K562 (cell line): ENCODE measurements around the gene CSKMT. TPM values are rescaled to one million over a fixed set of nuclear protein-coding genes. Genes with fewer than 3 reads are reported as not detected.
A peak's percentile ranks its signal among the peaks of the same experiment; 100 is the strongest.

ENCODE experiments used
- ARID3A ChIP-seq: IDR thresholded peaks from 2 replicates; pipeline ENCODE4 v1.6.1; 2012; ENCODE audit warnings: low read depth, low read length, improper control_type of control experiment, borderline replicate concordance
- BRCA1 ChIP-seq, 2 experiments: fragments of 450-650 bp in 1 of 2; sonication (generic) in 1 of 2; formaldehyde crosslinking in 1 of 2; IDR thresholded peaks; 2 replicates each; pipeline versions ENCODE4 v1.5.0 to v1.6.1; 2017 to 2020; ENCODE audit warnings: mild to moderate bottlenecking in 1 of 2, missing genetic modification reagents in 1 of 2
- CEBPG ChIP-seq, 3 experiments: fragments of 200-800 bp in 1 of 3; sonication (Bioruptor generic) in 1 of 3; sonication (generic) in 1 of 3; formaldehyde crosslinking in 1 of 3; IDR thresholded peaks in 2 of 3; conservative IDR thresholded peaks in 1 of 3; 2 replicates each; pipeline versions ENCODE4 v1.6.1 to v1.8.0; 2016 to 2022; ENCODE audit warnings: missing compliant biosample characterization in 2 of 3, missing genetic modification characterization in 2 of 3, mild to moderate bottlenecking in 1 of 3, missing genetic modification reagents in 1 of 3
- CGGBP1 ChIP-seq: fragments of 250-450 bp; sonication (Bioruptor Pico); IDR thresholded peaks from 2 replicates; pipeline ENCODE4 v1.9.0; 2021; ENCODE audit warnings: mild to moderate bottlenecking
- CHCHD3 ChIP-seq: fragments of 250-450 bp; sonication (Bioruptor Pico); IDR thresholded peaks from 2 replicates; pipeline ENCODE4 v2.1.2; 2022; ENCODE audit warnings: mild to moderate bottlenecking
- HDAC8 ChIP-seq: fragments of 450-650 bp; IDR thresholded peaks from 2 replicates; pipeline ENCODE4 v1.6.1; 2016; ENCODE audit warnings: mild to moderate bottlenecking, missing genetic modification characterization, moderate library complexity, missing compliant biosample characterization
- KDM1A ChIP-seq, 2 experiments: fragments of 450-650 bp; IDR thresholded peaks; 2 replicates each; pipeline ENCODE4 v1.6.1; 2016; ENCODE audit warnings: mild to moderate bottlenecking in 2 of 2
- SFPQ ChIP-seq: fragments of 200-400 bp; formaldehyde crosslinking; IDR thresholded peaks from 2 replicates; pipeline ENCODE4 v1.6.1; 2017; ENCODE audit warnings: mild to moderate bottlenecking, low read depth, low read length, moderate library complexity
- TCFL5 ChIP-seq: fragments of 250-450 bp; sonication (Bioruptor Pico); conservative IDR thresholded peaks from 2 replicates; pipeline ENCODE4 v1.6.1; 2021; ENCODE audit warnings: mild to moderate bottlenecking, moderate library complexity, matching md5 sums
- YY1 ChIP-seq, 3 experiments: IDR thresholded peaks; 2 replicates each; pipeline ENCODE4 v1.6.1; 2011; ENCODE audit warnings: low read length in 2 of 3, mild to moderate bottlenecking in 2 of 3, moderate library complexity in 2 of 3, borderline replicate concordance in 1 of 3, control low read depth in 1 of 3, low read depth in 1 of 3; ENCODE audit not compliant: insufficient read depth in 3 of 3, insufficient replicate concordance in 2 of 3, control insufficient read depth in 1 of 3, insufficient read length in 1 of 3; ENCODE audit errors: extremely low read depth in 1 of 3
- ZC3H8 ChIP-seq: fragments of 450-650 bp; IDR thresholded peaks from 2 replicates; pipeline ENCODE4 v1.6.1; 2017
- ZNF3 ChIP-seq: fragments of 250-450 bp; sonication (Bioruptor Pico); IDR thresholded peaks from 2 replicates; pipeline ENCODE4 v1.5.0; 2021; ENCODE audit warnings: mild to moderate bottlenecking, moderate library complexity
- polyA plus RNA-seq, 8 experiments: library from polyadenylated mRNA; depleted of rRNA in 4 of 8; stranded (reverse) in 5 of 8; unstranded in 3 of 8; fragments of >200 nt; fragmentation: Nextera tagmentation in 2 of 8; fragmentation: Illumina TruSeq in 1 of 8; extraction: Ambion mirVana in 2 of 8; extraction: Trizol in 1 of 8; gene quantifications; 2 replicates each; pipeline versions ENCODE4 v1.2.1 to v1.2.3, GENCODE V29; 2011 to 2014; ENCODE audit warnings: inconsistent platforms in 1 of 8, missing spikeins in 1 of 8
- total RNA-seq, 7 experiments: library from RNA; depleted of rRNA in 6 of 7; stranded (reverse); fragments of >200 nt in 6 of 7; fragmentation: Illumina TruSeq in 2 of 7; extraction: Trizol in 2 of 7; gene quantifications; 2 replicates each; pipeline versions ENCODE4 v1.2.1 to v1.2.3, GENCODE V29; 2011 to 2021; ENCODE audit warnings: low replicate concordance in 1 of 7
- TF ChIP-seq, protein P1 (sequence below): fragments of 450-650 bp; IDR thresholded peaks from 2 replicates; pipeline ENCODE4 v1.6.1; 2016; ENCODE audit warnings: borderline replicate concordance
- TF ChIP-seq, protein P2 (sequence below): fragments of 250-450 bp; sonication (Bioruptor Pico); IDR thresholded peaks from 2 replicates; pipeline ENCODE4 v1.8.0; 2022; ENCODE audit warnings: inconsistent platforms, mild to moderate bottlenecking, moderate library complexity, borderline replicate concordance

The CSKMT gene
- total and polyA plus RNA-seq, 9 of the 15 experiments (the other 6 are each of a cell fraction or from before 2014, with no cell fraction given) = 10.3 to 108 (median 27.2) TPM

- TF ChIP-seq, protein P1, sequence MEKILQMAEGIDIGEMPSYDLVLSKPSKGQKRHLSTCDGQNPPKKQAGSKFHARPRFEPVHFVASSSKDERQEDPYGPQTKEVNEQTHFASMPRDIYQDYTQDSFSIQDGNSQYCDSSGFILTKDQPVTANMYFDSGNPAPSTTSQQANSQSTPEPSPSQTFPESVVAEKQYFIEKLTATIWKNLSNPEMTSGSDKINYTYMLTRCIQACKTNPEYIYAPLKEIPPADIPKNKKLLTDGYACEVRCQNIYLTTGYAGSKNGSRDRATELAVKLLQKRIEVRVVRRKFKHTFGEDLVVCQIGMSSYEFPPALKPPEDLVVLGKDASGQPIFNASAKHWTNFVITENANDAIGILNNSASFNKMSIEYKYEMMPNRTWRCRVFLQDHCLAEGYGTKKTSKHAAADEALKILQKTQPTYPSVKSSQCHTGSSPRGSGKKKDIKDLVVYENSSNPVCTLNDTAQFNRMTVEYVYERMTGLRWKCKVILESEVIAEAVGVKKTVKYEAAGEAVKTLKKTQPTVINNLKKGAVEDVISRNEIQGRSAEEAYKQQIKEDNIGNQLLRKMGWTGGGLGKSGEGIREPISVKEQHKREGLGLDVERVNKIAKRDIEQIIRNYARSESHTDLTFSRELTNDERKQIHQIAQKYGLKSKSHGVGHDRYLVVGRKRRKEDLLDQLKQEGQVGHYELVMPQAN = peak; percentile 98
- no peak for TF ChIP-seq KDM1A (IDR thresholded peaks at IDR 0.05)
- TF ChIP-seq CGGBP1 (CRISPR knock-in tag) = no peak
- TF ChIP-seq SFPQ = no peak
- TF ChIP-seq ARID3A = 0 out of 2 replicates have a peak, but pooled peaks have one; percentile 21
- no peak for TF ChIP-seq HDAC8
- peak in 2 of 3 experiments; percentile 66 to 81 for TF ChIP-seq YY1 (IDR thresholded peaks at IDR 0.05; ENCODE audit: borderline replicate concordance in 1 of 3, control insufficient read depth in 1 of 3, extremely low read depth in 1 of 3, insufficient read depth in 3 of 3, insufficient read length in 1 of 3, insufficient replicate concordance in 2 of 3, low read depth in 1 of 3, low read length in 2 of 3)
- TF ChIP-seq CEBPG (CRISPR knock-in tag; IDR thresholded peaks at IDR 0.05) = peak; percentile 79
- peak; percentile 95 for TF ChIP-seq CEBPG (tag; conservative IDR thresholded peaks at IDR 0.05 in 1 of 2, IDR thresholded peaks at IDR 0.05 in 1 of 2)
- TF ChIP-seq CHCHD3 (CRISPR knock-in tag) = no peak
- no peak for TF ChIP-seq ZC3H8
- no peak for TF ChIP-seq BRCA1 (IDR thresholded peaks at IDR 0.05)
- TF ChIP-seq BRCA1 (CRISPR knock-in tag; IDR thresholded peaks at IDR 0.05) = no peak
- TF ChIP-seq, protein P2, sequence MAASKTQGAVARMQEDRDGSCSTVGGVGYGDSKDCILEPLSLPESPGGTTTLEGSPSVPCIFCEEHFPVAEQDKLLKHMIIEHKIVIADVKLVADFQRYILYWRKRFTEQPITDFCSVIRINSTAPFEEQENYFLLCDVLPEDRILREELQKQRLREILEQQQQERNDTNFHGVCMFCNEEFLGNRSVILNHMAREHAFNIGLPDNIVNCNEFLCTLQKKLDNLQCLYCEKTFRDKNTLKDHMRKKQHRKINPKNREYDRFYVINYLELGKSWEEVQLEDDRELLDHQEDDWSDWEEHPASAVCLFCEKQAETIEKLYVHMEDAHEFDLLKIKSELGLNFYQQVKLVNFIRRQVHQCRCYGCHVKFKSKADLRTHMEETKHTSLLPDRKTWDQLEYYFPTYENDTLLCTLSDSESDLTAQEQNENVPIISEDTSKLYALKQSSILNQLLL (CRISPR knock-in tag) = no peak
- TF ChIP-seq TCFL5 = no peak
- TF ChIP-seq ZNF3 (CRISPR knock-in tag) = no peak
These were observed 43.3 kb upstream of the CSKMT start, which contains the start of gene B3GAT3 (continued) for GRCh38 chr11:62621567-62622470.
